ENCODE measurements around the gene SH2D3C. TPM values are rescaled to one million over a fixed set of nuclear protein-coding genes. Genes with fewer than 3 reads are reported as not detected.

The SH2D3C gene
- total RNA-seq, 4 donors from 2014 or later: 1.4 to 22.3 (median 4.1) TPM

- Histone ChIP-seq H3K27me3 (no peaks in the 10 kb centered on the region), H3K4me3 (no peak overlapping the region), H3K9me3 (no peaks in the 10 kb centered on the region), H3K4me1 (no peaks in the 10 kb centered on the region), H3K27ac (no peak overlapping the region), H3K36me3 (peaks cover 0 to 64% (median 0%) of the 10 kb centered on the region in 3 donors)
- TF ChIP-seq POLR2A (IDR thresholded peaks at IDR 0.05): no peak
- TF ChIP-seq CTCF (IDR thresholded peaks at IDR 0.05): no peak
- peak in 1 of 3 donors; percentile 47 for DNase-seq
Observed at GRCh38 chr9:127817881-127818434, 39.5 kb upstream of the SH2D3C start.

- TF ChIP-seq POLR2A (IDR thresholded peaks at IDR 0.05) (no peak), CTCF (IDR thresholded peaks at IDR 0.05) (no peak)
- Histone ChIP-seq H3K4me1 (no peaks in the 10 kb centered on the region), H3K9me3 (no peaks in the 10 kb centered on the region), H3K4me3 (no peak overlapping the region), H3K36me3 (peaks cover 0 to 75% (median 0%) of the 10 kb centered on the region in 3 donors), H3K27me3 (no peaks in the 10 kb centered on the region), H3K27ac (no peak overlapping the region)
- DNase-seq: no peak
Observed at GRCh38 chr9:127816728-127817127, 38.3 kb upstream of the SH2D3C start.

- H3K36me3 ChIP-seq: peaks cover 0 to 75% (median 0%) of the 10 kb centered on the region in 3 donors
- no peak overlapping the region for H3K27ac ChIP-seq
- DNase-seq: no peak
Observed at GRCh38 chr9:127816362-127816725, 37.9 kb upstream of the SH2D3C start.

GRCh38 chr9:127815512-127816361 is 37.3 kb upstream of the SH2D3C start:
- no peaks in the 10 kb centered on the region for H3K27me3 ChIP-seq
- peaks cover 0 to under 1% (median 0%) of the 10 kb centered on the region in 4 donors for H3K4me1 ChIP-seq
- peaks cover 0 to 76% (median 0%) of the 10 kb centered on the region in 3 donors for H3K36me3 ChIP-seq
- DNase-seq: peak in 1 of 3 donors; percentile 46
- no peak overlapping the region for H3K4me3 ChIP-seq
- TF ChIP-seq CTCF (IDR thresholded peaks at IDR 0.05): no peak
- no peak for TF ChIP-seq POLR2A (IDR thresholded peaks at IDR 0.05)
- no peak overlapping the region for H3K27ac ChIP-seq
- no peaks in the 10 kb centered on the region for H3K9me3 ChIP-seq

More at GRCh38 chr9:127816362-127816725, 37.9 kb upstream of the SH2D3C start:
- H3K9me3 ChIP-seq: no peaks in the 10 kb centered on the region
- no peak for TF ChIP-seq CTCF (IDR thresholded peaks at IDR 0.05)
- TF ChIP-seq POLR2A (IDR thresholded peaks at IDR 0.05): no peak
- no peaks in the 10 kb centered on the region for H3K27me3 ChIP-seq
- H3K4me3 ChIP-seq: no peak overlapping the region
- H3K4me1 ChIP-seq: no peaks in the 10 kb centered on the region

- TF ChIP-seq POLR2A (IDR thresholded peaks at IDR 0.05) (no peak), CTCF (IDR thresholded peaks at IDR 0.05) (no peak)
- Histone ChIP-seq H3K4me1 (peaks cover 0 to 9% (median 2%) of the 10 kb centered on the region in 4 donors), H3K36me3 (peaks cover 0 to 77% (median 0%) of the 10 kb centered on the region in 3 donors), H3K27ac (no peak overlapping the region), H3K9me3 (no peaks in the 10 kb centered on the region), H3K4me3 (no peak overlapping the region), H3K27me3 (no peaks in the 10 kb centered on the region)
- no peak for DNase-seq
Observed at GRCh38 chr9:127814619-127815511, 36.4 kb upstream of the SH2D3C start.

Measured in Peyer's patch (tissue), 4 donors.